Measurements from ENCODE around the gene TTLL11. TPM values are rescaled to one million over a fixed set of nuclear protein-coding genes. Genes with fewer than 3 reads are reported as not detected.

Gene TTLL11
- total RNA-seq, 1 experiment from 2014 or later: 1.5 TPM

DNA sequence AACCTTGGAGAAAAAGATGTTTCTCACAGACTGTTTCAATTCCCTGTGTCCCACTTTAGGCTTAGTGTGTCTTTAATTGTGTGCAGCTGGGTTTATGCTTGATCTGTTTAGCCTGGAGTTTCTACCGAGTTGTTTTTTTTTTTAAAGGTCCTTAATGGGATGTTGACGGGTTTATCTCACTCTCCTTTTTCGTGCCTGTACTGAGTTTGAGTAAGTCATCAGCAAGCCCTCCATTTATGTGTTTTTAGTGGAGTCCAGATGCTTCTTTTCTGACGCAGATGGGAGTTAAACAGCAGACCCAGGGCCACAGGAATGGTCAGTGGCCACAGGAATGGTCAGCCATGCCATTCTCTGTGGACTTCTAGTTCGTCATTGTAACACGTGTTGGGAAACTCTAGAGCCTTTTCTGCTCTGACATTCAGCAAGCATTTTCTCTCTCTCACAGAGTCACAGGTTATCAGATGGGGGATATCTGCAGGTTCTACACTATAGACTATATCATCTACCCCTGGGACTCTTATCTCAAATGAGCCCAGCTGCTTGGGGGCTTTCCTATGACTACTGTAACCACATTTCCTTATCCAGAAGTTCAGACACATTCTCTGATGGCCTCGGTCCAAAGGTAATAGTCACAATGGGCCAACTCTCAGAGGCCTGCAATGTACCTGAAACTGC lies 190.5 kb downstream of the TTLL11 start:
- no CpG with 5 or more reads among the region's 7 CpGs for WGBS (ENCODE audit: extremely low coverage, insufficient read length, low lambda C conversion rate)
- Histone ChIP-seq H2BK5ac (ENCODE audit: insufficient read length, low read length) (no peak overlapping the region), H2AFZ (ENCODE audit: low read length) (no peak overlapping the region), H4K91ac (ENCODE audit: insufficient read length, low read depth, low read length) (no peak overlapping the region), H3K23ac (ENCODE audit: insufficient read length, low read depth, low read length) (no peak overlapping the region), H2AK5ac (ENCODE audit: insufficient read length, low read length) (no peak overlapping the region), H3K4me1 (ENCODE audit: insufficient read depth, low read length) (no peaks in the 10 kb centered on the region), H4K8ac (replicated peaks; ENCODE audit: insufficient read length, low read depth, low read length) (no peak overlapping the region), H2BK120ac (ENCODE audit: low read depth, low read length, poor library complexity, severe bottlenecking) (no peak overlapping the region), H2BK20ac (ENCODE audit: low read depth, low read length, poor library complexity, severe bottlenecking) (no peak overlapping the region), H3K9ac (ENCODE audit: extremely low read depth, insufficient read length, low read length) (no peak overlapping the region), H3T11ph (ENCODE audit: low read length) (no peak overlapping the region), H3K9me3 (ENCODE audit: control insufficient read depth, low read depth, low read length) (no peaks in the 10 kb centered on the region), H3K27me3 (ENCODE audit: insufficient read depth, low read length) (no peaks in the 10 kb centered on the region), H2BK15ac (ENCODE audit: low read depth, low read length) (no peak overlapping the region), H3K27ac (ENCODE audit: insufficient read length, low read depth, low read length) (no peak overlapping the region), H3K79me1 (ENCODE audit: insufficient read depth, low read depth, low read length, poor library complexity, severe bottlenecking) (no peaks in the 10 kb centered on the region), H2BK12ac (ENCODE audit: insufficient read length, low read depth, low read length) (no peak overlapping the region), H3K4ac (ENCODE audit: low read depth, low read length) (no peak overlapping the region), H4K20me1 (ENCODE audit: control insufficient read depth, insufficient read depth, insufficient read length) (no peaks in the 10 kb centered on the region), H3K4me2 (ENCODE audit: insufficient read depth, insufficient read length, low read length) (no peak overlapping the region), H3K18ac (ENCODE audit: insufficient read length, low read depth, low read length) (no peak overlapping the region), H3K14ac (ENCODE audit: insufficient read depth, low read length) (no peak overlapping the region), H3K79me2 (ENCODE audit: insufficient read depth, low read length) (no peaks in the 10 kb centered on the region), H4K5ac (ENCODE audit: insufficient read length, low read depth, low read length) (no peak overlapping the region), H3K56ac (ENCODE audit: insufficient read length, low read depth, low read length) (no peak overlapping the region), H3K23me2 (ENCODE audit: insufficient read length, low read depth, low read length, poor library complexity, severe bottlenecking) (no peaks in the 10 kb centered on the region)
- H3K27ac Mint-ChIP-seq: no peak overlapping the region; a peak in 1 of 7 replicates
- TF ChIP-seq, protein P1, sequence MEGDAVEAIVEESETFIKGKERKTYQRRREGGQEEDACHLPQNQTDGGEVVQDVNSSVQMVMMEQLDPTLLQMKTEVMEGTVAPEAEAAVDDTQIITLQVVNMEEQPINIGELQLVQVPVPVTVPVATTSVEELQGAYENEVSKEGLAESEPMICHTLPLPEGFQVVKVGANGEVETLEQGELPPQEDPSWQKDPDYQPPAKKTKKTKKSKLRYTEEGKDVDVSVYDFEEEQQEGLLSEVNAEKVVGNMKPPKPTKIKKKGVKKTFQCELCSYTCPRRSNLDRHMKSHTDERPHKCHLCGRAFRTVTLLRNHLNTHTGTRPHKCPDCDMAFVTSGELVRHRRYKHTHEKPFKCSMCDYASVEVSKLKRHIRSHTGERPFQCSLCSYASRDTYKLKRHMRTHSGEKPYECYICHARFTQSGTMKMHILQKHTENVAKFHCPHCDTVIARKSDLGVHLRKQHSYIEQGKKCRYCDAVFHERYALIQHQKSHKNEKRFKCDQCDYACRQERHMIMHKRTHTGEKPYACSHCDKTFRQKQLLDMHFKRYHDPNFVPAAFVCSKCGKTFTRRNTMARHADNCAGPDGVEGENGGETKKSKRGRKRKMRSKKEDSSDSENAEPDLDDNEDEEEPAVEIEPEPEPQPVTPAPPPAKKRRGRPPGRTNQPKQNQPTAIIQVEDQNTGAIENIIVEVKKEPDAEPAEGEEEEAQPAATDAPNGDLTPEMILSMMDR (conservative IDR thresholded peaks at IDR 0.05): no peak
- H3K27me3 Mint-ChIP-seq (ENCODE audit: low read depth): no peaks in the 10 kb centered on the region; the same call in none of the 2 replicates
- 0 out of 7 replicates have a peak, but pooled peaks cover 0 to 5% (median 0%) of the 10 kb centered on the region in 3 experiments for H3K36me3 Mint-ChIP-seq (ENCODE audit: insufficient read depth in 1 of 3, low read depth in 3 of 3)
- H3K9me3 Mint-ChIP-seq: peaks cover 5 to 8% of the 10 kb centered on the region in 2 experiments; a peak in 4 of 5 replicates
- H3K4me1 Mint-ChIP-seq: no peaks in the 10 kb centered on the region
- DNase-seq: no peak
- H3K4me3 Mint-ChIP-seq: no peak overlapping the region

Data from H9 (cell line).